Measurements from ENCODE around the gene ADAMTSL4. TPM values are rescaled to one million over a fixed set of nuclear protein-coding genes. Genes with fewer than 3 reads are reported as not detected.
"Not testable (repeated sequence)": the region's sequence is repeated elsewhere in the genome, so short reads cannot be mapped to it uniquely, and the experiment has no call there.

ADAMTSL4 gene
- total RNA-seq, 1 donor from 2014 or later: 85.3 TPM

GRCh38 chr1:150567717-150568593 is 18.7 kb downstream of the ADAMTSL4 start:
- Histone ChIP-seq H3K27me3 (no peaks in the 10 kb centered on the region), H3K9me3 (no peaks in the 10 kb centered on the region), H3K36me3 (peaks cover 6 to 16% of the 10 kb centered on the region in 2 donors), H3K4me3 (peak overlapping the region; percentile 41 to 93), H3K4me1 (peaks cover 74 to 90% of the 10 kb centered on the region in 2 donors), H3K27ac (peak overlapping the region; percentile 98 to 100)
- TF ChIP-seq CTCF (IDR thresholded peaks at IDR 0.05): no peak
- DNase-seq (ENCODE audit: low spot score in 2 of 2): peak; percentile 74 to 97
- intact Hi-C loops (cut with DNase I): no loop called here

GRCh38 chr1:150568594-150568966 is 19.4 kb downstream of the ADAMTSL4 start:
- no peaks in the 10 kb centered on the region for H3K27me3 ChIP-seq
- peak overlapping the region in 1 of 2 donors; percentile 93 for H3K4me3 ChIP-seq
- H3K36me3 ChIP-seq: peaks cover 12 to 23% of the 10 kb centered on the region in 2 donors
- no peaks in the 10 kb centered on the region for H3K9me3 ChIP-seq
- peak overlapping the region; percentile 98 to 100 for H3K27ac ChIP-seq
- no peak for TF ChIP-seq CTCF (IDR thresholded peaks at IDR 0.05)
- intact Hi-C loops (cut with DNase I): no loop called here
- no peak for DNase-seq (ENCODE audit: low spot score in 2 of 2)
- peaks cover 72 to 90% of the 10 kb centered on the region in 2 donors for H3K4me1 ChIP-seq

DNA sequence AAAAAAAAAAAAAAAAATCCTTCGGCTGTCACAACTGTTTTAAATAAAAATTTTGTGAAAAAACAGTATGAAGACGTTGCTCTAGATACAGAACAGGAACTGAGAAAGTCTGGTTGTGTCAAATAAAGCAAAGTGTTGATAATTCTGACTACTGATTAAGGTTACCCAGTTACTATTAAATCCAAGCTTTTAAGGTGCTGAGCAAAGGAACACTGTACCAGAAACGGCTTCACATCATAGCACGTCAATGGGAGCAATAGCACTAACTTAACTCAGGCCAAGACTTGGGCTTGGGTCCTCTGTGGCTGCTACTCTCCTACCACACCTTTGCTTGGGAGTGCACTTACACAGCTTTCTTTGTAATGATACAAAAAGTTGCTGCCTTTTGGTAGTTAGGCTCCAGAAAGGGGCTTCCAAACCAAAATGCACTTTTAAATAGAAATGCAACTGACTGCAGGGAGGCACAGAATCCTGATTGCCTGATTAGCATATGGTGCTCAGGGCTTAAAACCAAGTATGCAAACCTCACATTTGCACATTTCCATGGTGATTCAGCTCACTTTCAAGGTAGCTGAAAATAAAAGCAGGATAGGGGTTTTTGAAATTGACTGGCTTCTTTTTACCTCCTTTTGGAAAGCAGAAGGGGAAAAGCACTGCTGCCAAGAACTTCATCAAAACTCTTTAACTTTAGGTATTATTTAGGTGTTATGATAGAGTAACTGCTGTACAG is 23.9 kb downstream of the ADAMTSL4 start:
- no peak for TF ChIP-seq CTCF (IDR thresholded peaks at IDR 0.05)
- Histone ChIP-seq H3K4me3 (peak overlapping the region; percentile 93 to 94), H3K27ac (peak overlapping the region; percentile 98 to 100), H3K36me3 (peaks cover 45 to 68% of the 10 kb centered on the region in 2 donors), H3K9me3 (no peaks in the 10 kb centered on the region), H3K27me3 (no peaks in the 10 kb centered on the region), H3K4me1 (peaks cover 36 to 60% of the 10 kb centered on the region in 2 donors)
- intact Hi-C loops (cut with DNase I): no loop called here
- peak in 1 of 2 donors; percentile 54 for DNase-seq (ENCODE audit: low spot score in 2 of 2)

DNA sequence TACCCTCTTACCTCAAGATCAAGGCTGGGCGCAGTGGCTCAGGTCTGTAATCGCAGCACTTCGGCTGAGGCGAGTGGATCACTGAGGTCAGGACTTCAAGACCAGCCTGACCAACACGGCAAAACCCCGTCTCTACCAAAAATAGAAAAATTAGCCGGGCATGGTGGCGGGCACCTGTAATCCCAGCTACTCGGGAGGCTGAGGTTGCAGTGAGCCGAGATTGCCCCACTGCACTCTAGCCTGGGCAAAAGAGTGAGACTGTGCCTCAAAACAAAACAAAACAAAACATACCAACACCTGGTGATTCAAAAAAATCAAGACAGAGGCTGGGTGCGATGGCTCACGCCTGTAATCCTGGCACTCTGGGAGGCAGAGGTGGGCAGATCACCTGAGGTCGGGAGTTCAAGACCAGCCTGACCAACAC is 24.5 kb downstream of the ADAMTSL4 start:
- intact Hi-C loops (cut with DNase I); H3K9me3 ChIP-seq; H3K27me3 ChIP-seq: not testable (repeated sequence)
- H3K27ac ChIP-seq: peak overlapping the region; percentile 98 to 100
- H3K4me1 ChIP-seq: peaks cover 33 to 56% of the 10 kb centered on the region in 2 donors
- peaks cover 45 to 73% of the 10 kb centered on the region in 2 donors for H3K36me3 ChIP-seq
- peak in 1 of 2 donors; percentile 64 for DNase-seq (ENCODE audit: low spot score in 2 of 2)
- peak overlapping the region; percentile 93 to 94 for H3K4me3 ChIP-seq

DNA sequence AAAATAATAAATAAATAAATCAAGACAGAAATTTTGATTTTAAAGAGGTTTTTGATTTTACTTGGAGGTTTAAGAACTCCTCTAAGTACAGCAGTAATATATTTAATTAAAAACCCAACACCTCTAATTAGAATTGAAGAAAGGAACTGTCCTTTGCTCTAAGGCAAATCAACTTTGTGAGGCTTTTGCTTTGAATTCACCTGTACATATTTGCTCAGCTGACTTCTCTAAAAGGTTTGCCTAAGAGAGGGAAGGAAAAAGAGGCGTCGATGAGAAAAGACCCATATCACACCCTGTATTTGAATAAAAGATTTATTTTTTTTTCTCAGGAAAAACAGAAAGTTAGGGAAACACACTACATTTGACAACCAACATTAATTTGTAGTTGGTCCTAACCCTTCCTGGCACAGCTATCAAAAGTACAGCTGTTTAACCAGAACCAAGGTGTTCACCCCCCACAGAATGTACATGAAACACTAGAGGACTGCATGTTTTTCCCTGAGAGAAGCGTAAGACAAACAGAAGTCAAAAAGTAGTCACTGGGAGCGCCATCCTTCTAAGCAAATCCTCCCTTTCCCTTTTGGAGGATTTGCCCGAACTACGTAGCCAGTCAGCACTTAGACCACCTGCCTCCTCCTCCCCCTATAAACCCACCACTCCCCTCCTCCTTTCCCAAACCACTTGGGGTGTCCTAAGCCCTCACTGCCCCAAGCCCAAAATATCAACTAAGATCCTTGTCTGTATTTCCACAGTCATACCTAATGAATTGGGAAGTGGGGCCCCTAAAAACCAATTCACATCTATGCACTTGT is 25.3 kb downstream of the ADAMTSL4 start:
- intact Hi-C loops (cut with DNase I): no loop called here

More for the DNA sequence above, 25.3 kb downstream of the ADAMTSL4 start:
- no peak for TF ChIP-seq CTCF (IDR thresholded peaks at IDR 0.05)
- Histone ChIP-seq H3K27me3 (no peaks in the 10 kb centered on the region), H3K4me3 (peak overlapping the region; percentile 93 to 94), H3K36me3 (peaks cover 45 to 80% of the 10 kb centered on the region in 2 donors), H3K27ac (peak overlapping the region; percentile 98 to 100), H3K4me1 (peaks cover 31 to 51% of the 10 kb centered on the region in 2 donors), H3K9me3 (no peaks in the 10 kb centered on the region)
- DNase-seq (ENCODE audit: low spot score in 2 of 2): peak in 1 of 2 donors; percentile 52

Measured in ascending aorta (tissue), 2 donors.